ENCODE results near the gene ASTL. TPM values are rescaled to one million over a fixed set of nuclear protein-coding genes. Genes with fewer than 3 reads are reported as not detected.

Gene ASTL
- polyA plus RNA-seq, 2 donors: 0.26 to 0.32 TPM

GRCh38 chr2:96103761-96104486 is 34.4 kb downstream of the ASTL start:
- peaks cover 12% of the 10 kb centered on the region in 2 donors for H3K9me3 ChIP-seq (ENCODE audit: control insufficient read depth in 2 of 2, insufficient read depth in 1 of 2, low read depth in 1 of 2, low read length in 1 of 2)
- 47 to 55% methylated on average over 5 to 6 of the region's 6 CpGs for WGBS, 2 donors
- no peak overlapping the region for H3K4me3 ChIP-seq (ENCODE audit: low read depth in 1 of 2, low read length in 2 of 2)
- no peaks in the 10 kb centered on the region for H3K27me3 ChIP-seq (ENCODE audit: control insufficient read depth in 1 of 2, insufficient read depth in 2 of 2, low read length in 2 of 2)
- no peaks in the 10 kb centered on the region for H3K36me3 ChIP-seq (ENCODE audit: control insufficient read depth in 2 of 2, insufficient read depth in 2 of 2, low read length in 1 of 2)
- no peak overlapping the region for H3K27ac ChIP-seq (ENCODE audit: low read depth in 2 of 2, low read length in 1 of 2)
- H3K4me1 ChIP-seq (ENCODE audit: control insufficient read depth in 2 of 2, insufficient read depth in 2 of 2, low read length in 1 of 2): peaks cover 2 to 3% of the 10 kb centered on the region in 2 donors

DNA sequence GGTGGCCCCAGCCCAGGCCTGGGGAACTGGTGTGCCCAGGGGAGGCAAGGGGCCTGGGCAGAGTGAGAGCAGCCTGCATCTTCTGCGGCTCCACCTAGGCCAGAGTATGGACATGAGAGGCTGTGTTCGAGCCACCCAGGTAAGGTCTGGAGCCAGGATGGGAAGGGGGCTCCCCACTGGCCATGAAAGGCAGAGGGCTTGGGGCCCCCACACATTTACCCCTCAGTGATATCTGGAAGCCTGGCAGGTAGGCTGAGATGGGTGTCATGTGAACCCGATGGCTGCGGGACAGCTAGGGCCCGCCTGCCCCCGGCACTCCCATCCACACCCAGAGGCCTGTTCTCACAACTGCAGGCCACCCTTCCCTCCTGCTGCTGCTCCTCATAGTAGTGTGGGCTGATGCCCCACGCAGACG is 35.1 kb downstream of the ASTL start:
- H3K4me3 ChIP-seq (ENCODE audit: low read depth in 1 of 2, low read length in 2 of 2): no peak overlapping the region
- H3K9me3 ChIP-seq (ENCODE audit: control insufficient read depth in 2 of 2, insufficient read depth in 1 of 2, low read depth in 1 of 2, low read length in 1 of 2): peaks cover 12% of the 10 kb centered on the region in 2 donors
- 76 to 85% methylated on average over 8 of the region's 8 CpGs for WGBS, 2 donors
- H3K27me3 ChIP-seq (ENCODE audit: control insufficient read depth in 1 of 2, insufficient read depth in 2 of 2, low read length in 2 of 2): no peaks in the 10 kb centered on the region
- H3K4me1 ChIP-seq (ENCODE audit: control insufficient read depth in 2 of 2, insufficient read depth in 2 of 2, low read length in 1 of 2): peaks cover 0 to 3% of the 10 kb centered on the region in 2 donors
- no peaks in the 10 kb centered on the region for H3K36me3 ChIP-seq (ENCODE audit: control insufficient read depth in 2 of 2, insufficient read depth in 2 of 2, low read length in 1 of 2)
- no peak overlapping the region for H3K27ac ChIP-seq (ENCODE audit: low read depth in 2 of 2, low read length in 1 of 2)

DNA sequence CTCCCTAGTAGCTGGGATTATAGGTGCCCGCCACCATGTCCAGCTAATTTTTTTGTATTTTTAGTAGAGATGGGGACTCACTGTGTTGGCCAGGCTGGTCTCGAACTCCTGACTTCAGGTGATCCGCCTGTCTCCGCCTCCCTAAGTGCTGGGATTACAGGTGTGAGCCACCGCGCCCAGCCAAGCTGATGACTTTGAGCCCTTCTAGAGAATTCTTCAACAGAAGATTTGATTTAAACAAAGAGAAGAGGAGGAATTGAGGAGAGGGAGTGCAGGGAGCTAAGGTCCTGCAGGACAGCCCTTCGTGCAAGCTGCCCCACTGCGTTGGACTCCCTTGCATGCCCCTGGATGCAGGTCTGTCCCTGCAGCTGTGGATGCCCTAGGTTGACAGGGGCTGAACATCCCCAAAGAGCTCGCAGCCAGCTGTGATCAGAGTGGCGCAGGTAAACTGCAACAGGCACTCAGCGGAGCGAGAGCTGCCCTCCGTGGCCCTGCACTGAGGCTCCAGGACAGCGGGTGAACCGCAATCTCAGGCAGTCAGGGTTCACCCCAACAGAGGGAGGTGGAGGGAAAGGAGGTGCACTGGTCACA is 35.6 kb downstream of the ASTL start:
- Histone ChIP-seq H3K27ac (ENCODE audit: low read depth in 2 of 2, low read length in 1 of 2) (no peak overlapping the region), H3K36me3 (ENCODE audit: control insufficient read depth in 2 of 2, insufficient read depth in 2 of 2, low read length in 1 of 2) (no peaks in the 10 kb centered on the region), H3K9me3 (ENCODE audit: control insufficient read depth in 2 of 2, insufficient read depth in 1 of 2, low read depth in 1 of 2, low read length in 1 of 2) (peaks cover 12% of the 10 kb centered on the region in 2 donors), H3K4me1 (ENCODE audit: control insufficient read depth in 2 of 2, insufficient read depth in 2 of 2, low read length in 1 of 2) (peaks cover 0 to 4% of the 10 kb centered on the region in 2 donors), H3K27me3 (ENCODE audit: control insufficient read depth in 1 of 2, insufficient read depth in 2 of 2, low read length in 2 of 2) (no peaks in the 10 kb centered on the region), H3K4me3 (ENCODE audit: low read depth in 1 of 2, low read length in 2 of 2) (no peak overlapping the region)
- WGBS, 2 donors: 95% methylated on average over 15 of the region's 15 CpGs

DNA sequence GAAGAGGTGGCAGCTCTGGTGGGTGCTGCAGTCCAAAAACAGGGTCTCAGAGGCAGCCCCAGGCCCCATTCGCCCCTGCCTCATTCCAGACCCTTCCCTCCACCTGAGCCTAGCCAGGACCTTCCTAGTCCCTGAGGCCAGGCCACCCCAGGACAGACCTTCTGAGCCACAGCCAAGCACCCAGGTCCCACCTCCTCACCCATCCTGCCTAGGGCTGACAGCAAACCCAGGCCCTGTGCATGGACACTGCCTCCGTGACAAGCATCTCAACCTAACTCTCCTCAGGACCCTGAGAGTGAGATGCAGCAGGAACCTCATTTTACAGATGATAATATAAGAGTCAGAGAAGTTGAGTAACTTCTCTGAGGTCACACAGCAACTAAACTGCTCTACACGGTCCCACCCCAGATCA is 37.4 kb downstream of the ASTL start:
- H3K27ac ChIP-seq (ENCODE audit: low read depth in 2 of 2, low read length in 1 of 2): no peak overlapping the region
- peaks cover 12% of the 10 kb centered on the region in 2 donors for H3K9me3 ChIP-seq (ENCODE audit: control insufficient read depth in 2 of 2, insufficient read depth in 1 of 2, low read depth in 1 of 2, low read length in 1 of 2)
- H3K27me3 ChIP-seq (ENCODE audit: control insufficient read depth in 1 of 2, insufficient read depth in 2 of 2, low read length in 2 of 2): no peaks in the 10 kb centered on the region
- no peaks in the 10 kb centered on the region for H3K36me3 ChIP-seq (ENCODE audit: control insufficient read depth in 2 of 2, insufficient read depth in 2 of 2, low read length in 1 of 2)
- H3K4me1 ChIP-seq (ENCODE audit: control insufficient read depth in 2 of 2, insufficient read depth in 2 of 2, low read length in 1 of 2): peaks cover 0 to 4% of the 10 kb centered on the region in 2 donors
- WGBS, 2 donors: 84 to 88% methylated on average over 3 of the region's 3 CpGs
- H3K4me3 ChIP-seq (ENCODE audit: low read depth in 1 of 2, low read length in 2 of 2): no peak overlapping the region

- 70 to 75% methylated on average over 12 of the region's 12 CpGs for WGBS, 2 donors
Measured at GRCh38 chr2:96099861-96100798, 38.2 kb downstream of the ASTL start.

GRCh38 chr2:96098900-96099590 is 39.3 kb downstream of the ASTL start:
- no peaks in the 10 kb centered on the region for H3K9me3 ChIP-seq (ENCODE audit: control insufficient read depth in 2 of 2, insufficient read depth in 1 of 2, low read depth in 1 of 2, low read length in 1 of 2)
- 68 to 76% methylated on average over 11 of the region's 11 CpGs for WGBS, 2 donors
- H3K4me1 ChIP-seq (ENCODE audit: control insufficient read depth in 2 of 2, insufficient read depth in 2 of 2, low read length in 1 of 2): peaks cover 0 to 4% of the 10 kb centered on the region in 2 donors
- H3K27ac ChIP-seq (ENCODE audit: low read depth in 2 of 2, low read length in 1 of 2): peak overlapping the region in 1 of 2 donors; percentile 2
- no peak overlapping the region for H3K4me3 ChIP-seq (ENCODE audit: low read depth in 1 of 2, low read length in 2 of 2)
- H3K36me3 ChIP-seq (ENCODE audit: control insufficient read depth in 2 of 2, insufficient read depth in 2 of 2, low read length in 1 of 2): no peaks in the 10 kb centered on the region
- no peaks in the 10 kb centered on the region for H3K27me3 ChIP-seq (ENCODE audit: control insufficient read depth in 1 of 2, insufficient read depth in 2 of 2, low read length in 2 of 2)

More at GRCh38 chr2:96099861-96100798, 38.2 kb downstream of the ASTL start:
- H3K27me3 ChIP-seq (ENCODE audit: control insufficient read depth in 1 of 2, insufficient read depth in 2 of 2, low read length in 2 of 2): no peaks in the 10 kb centered on the region
- peaks cover 0 to 4% of the 10 kb centered on the region in 2 donors for H3K4me1 ChIP-seq (ENCODE audit: control insufficient read depth in 2 of 2, insufficient read depth in 2 of 2, low read length in 1 of 2)
- H3K36me3 ChIP-seq (ENCODE audit: control insufficient read depth in 2 of 2, insufficient read depth in 2 of 2, low read length in 1 of 2): no peaks in the 10 kb centered on the region
- no peak overlapping the region for H3K27ac ChIP-seq (ENCODE audit: low read depth in 2 of 2, low read length in 1 of 2)
- peaks cover 4 to 7% of the 10 kb centered on the region in 2 donors for H3K9me3 ChIP-seq (ENCODE audit: control insufficient read depth in 2 of 2, insufficient read depth in 1 of 2, low read depth in 1 of 2, low read length in 1 of 2)
- no peak overlapping the region for H3K4me3 ChIP-seq (ENCODE audit: low read depth in 1 of 2, low read length in 2 of 2)

DNA sequence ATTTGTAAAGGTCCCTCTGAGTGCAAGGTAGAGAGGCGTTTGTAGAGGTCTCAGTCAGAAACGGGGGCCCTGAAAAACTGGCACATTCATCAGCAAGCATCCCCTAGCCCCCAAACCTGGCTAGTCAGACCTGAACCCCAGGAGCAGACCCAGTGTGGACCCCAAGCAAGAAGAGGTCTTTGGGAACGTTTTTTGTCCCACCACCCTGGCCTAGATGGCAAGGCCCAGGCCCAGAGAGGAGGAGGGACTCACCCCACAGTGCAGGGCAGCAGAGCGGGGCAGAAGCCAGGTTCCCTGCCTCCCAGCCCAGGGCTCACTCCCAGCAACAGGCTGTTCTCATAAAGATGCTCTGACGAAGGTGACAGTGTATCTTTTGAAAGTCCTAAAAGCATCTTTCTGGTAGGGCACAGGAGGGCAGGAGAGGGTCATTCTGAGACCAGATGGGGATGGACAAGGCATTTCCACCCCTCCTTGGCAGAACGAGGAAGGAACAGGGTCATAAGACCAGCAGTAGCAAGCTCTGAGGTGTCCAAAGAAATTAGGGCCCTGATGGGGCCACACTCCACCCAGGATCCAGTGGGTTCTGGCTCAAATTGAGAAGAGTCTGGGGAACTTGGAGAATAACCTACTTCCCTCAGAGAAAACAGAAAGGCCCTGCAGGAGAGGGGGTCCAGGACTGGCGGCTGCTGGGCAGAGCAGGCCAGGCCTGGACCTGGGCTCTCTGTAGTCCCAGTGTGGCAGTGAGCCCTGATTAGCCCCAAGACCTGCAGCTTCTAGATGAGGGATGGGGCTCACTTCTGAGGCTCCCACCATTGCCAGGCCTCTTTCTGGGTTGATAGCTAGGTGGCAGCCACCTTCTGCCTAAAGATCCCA is 40.1 kb downstream of the ASTL start:
- Histone ChIP-seq H3K9me3 (ENCODE audit: control insufficient read depth in 2 of 2, insufficient read depth in 1 of 2, low read depth in 1 of 2, low read length in 1 of 2) (no peaks in the 10 kb centered on the region), H3K27ac (ENCODE audit: low read depth in 2 of 2, low read length in 1 of 2) (no peak overlapping the region)

GRCh38 chr2:96097441-96097840 is 40.9 kb downstream of the ASTL start:
- Histone ChIP-seq H3K36me3 (ENCODE audit: control insufficient read depth in 2 of 2, insufficient read depth in 2 of 2, low read length in 1 of 2) (no peaks in the 10 kb centered on the region), H3K27me3 (ENCODE audit: control insufficient read depth in 1 of 2, insufficient read depth in 2 of 2, low read length in 2 of 2) (no peaks in the 10 kb centered on the region), H3K4me1 (ENCODE audit: control insufficient read depth in 2 of 2, insufficient read depth in 2 of 2, low read length in 1 of 2) (peaks cover 0 to 2% of the 10 kb centered on the region in 2 donors), H3K4me3 (ENCODE audit: low read depth in 1 of 2, low read length in 2 of 2) (no peak overlapping the region), H3K9me3 (ENCODE audit: control insufficient read depth in 2 of 2, insufficient read depth in 1 of 2, low read depth in 1 of 2, low read length in 1 of 2) (no peaks in the 10 kb centered on the region), H3K27ac (ENCODE audit: low read depth in 2 of 2, low read length in 1 of 2) (no peak overlapping the region)
- WGBS, 2 donors: 89 to 90% methylated on average over 5 of the region's 5 CpGs

More for the DNA sequence above, 40.1 kb downstream of the ASTL start:
- Histone ChIP-seq H3K4me1 (ENCODE audit: control insufficient read depth in 2 of 2, insufficient read depth in 2 of 2, low read length in 1 of 2) (peaks cover 0 to 4% of the 10 kb centered on the region in 2 donors), H3K36me3 (ENCODE audit: control insufficient read depth in 2 of 2, insufficient read depth in 2 of 2, low read length in 1 of 2) (no peaks in the 10 kb centered on the region), H3K27me3 (ENCODE audit: control insufficient read depth in 1 of 2, insufficient read depth in 2 of 2, low read length in 2 of 2) (no peaks in the 10 kb centered on the region), H3K4me3 (ENCODE audit: low read depth in 1 of 2, low read length in 2 of 2) (no peak overlapping the region)
- WGBS, 2 donors: 73 to 78% methylated on average over 6 to 7 of the region's 7 CpGs
